ENCODE measurements around the gene EEA1.

DNA sequence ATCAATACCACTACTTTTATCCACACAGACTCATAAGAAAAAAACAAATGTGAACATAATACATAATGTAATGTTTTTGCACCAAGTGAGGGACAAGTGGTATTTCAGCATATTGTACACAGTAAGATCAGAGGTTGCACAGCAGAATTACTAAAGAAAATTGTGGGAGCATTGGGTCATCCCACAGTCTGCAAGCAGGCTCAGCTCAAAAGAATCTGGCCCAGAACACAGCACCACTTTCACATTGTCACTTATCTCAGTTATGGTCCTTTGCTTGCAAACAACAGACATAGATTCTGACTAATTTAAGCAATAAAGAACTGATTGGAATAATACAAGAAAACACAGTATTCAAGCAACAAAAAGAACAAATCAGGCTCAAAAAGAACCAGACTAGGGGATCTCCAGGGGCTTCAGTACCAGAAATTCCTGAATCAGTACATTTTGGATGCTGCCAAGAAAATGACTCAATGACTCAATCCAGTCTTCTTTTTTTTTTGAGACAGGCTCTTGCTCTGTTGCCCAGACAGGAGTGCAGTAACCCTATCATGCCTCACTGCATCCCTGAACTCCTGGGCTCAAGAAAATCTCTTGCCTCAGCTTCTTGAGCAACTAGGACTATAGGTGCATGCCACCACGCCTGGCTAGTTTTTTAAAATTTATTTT is 42.9 kb upstream of the EEA1 start:
- TF ChIP-seq, protein P1, sequence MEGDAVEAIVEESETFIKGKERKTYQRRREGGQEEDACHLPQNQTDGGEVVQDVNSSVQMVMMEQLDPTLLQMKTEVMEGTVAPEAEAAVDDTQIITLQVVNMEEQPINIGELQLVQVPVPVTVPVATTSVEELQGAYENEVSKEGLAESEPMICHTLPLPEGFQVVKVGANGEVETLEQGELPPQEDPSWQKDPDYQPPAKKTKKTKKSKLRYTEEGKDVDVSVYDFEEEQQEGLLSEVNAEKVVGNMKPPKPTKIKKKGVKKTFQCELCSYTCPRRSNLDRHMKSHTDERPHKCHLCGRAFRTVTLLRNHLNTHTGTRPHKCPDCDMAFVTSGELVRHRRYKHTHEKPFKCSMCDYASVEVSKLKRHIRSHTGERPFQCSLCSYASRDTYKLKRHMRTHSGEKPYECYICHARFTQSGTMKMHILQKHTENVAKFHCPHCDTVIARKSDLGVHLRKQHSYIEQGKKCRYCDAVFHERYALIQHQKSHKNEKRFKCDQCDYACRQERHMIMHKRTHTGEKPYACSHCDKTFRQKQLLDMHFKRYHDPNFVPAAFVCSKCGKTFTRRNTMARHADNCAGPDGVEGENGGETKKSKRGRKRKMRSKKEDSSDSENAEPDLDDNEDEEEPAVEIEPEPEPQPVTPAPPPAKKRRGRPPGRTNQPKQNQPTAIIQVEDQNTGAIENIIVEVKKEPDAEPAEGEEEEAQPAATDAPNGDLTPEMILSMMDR (IDR thresholded peaks at IDR 0.05), result no peak
- TF ChIP-seq EP300 (IDR thresholded peaks at IDR 0.05; ENCODE audit: low read depth), result no peak
- no peak for TF ChIP-seq POLR2A (IDR thresholded peaks at IDR 0.05)
- no peak for TF ChIP-seq POLR2AphosphoS5 (IDR thresholded peaks at IDR 0.05)

Data from transverse colon (tissue), 4 donors.